ENCODE data around the gene IPO9. TPM values are rescaled to one million over a fixed set of nuclear protein-coding genes. Genes with fewer than 3 reads are reported as not detected.

IPO9 gene
- total RNA-seq, 2 donors from 2014 or later: 16.9 to 18.9 TPM

GRCh38 chr1:201886103-201886885 lies 57.3 kb downstream of the IPO9 start:
- Histone ChIP-seq H3K4me1 (replicated peaks) (peaks cover 3% of the 10 kb centered on the region), H3K9me3 (no peaks in the 10 kb centered on the region), H3K36me3 (no peaks in the 10 kb centered on the region), H3K27ac (no peak overlapping the region), H3K27me3 (replicated peaks; ENCODE audit: insufficient read depth) (no peaks in the 10 kb centered on the region), H3K4me3 (no peak overlapping the region)
- DNase-seq (ENCODE audit: low spot score): no peak
- intact Hi-C loops (cut with DNase I): loop anchor here (5.0 kb wide), 1 partner anchor 54 kb away; no protein-coding TSS in a partner anchor
- 79% methylated on average over 9 of the region's 9 CpGs for WGBS
- TF ChIP-seq POLR2AphosphoS5 (IDR thresholded peaks at IDR 0.05): no peak
- TF ChIP-seq POLR2A (IDR thresholded peaks at IDR 0.05): no peak
- TF ChIP-seq CTCF (IDR thresholded peaks at IDR 0.05): no peak

GRCh38 chr1:201887116-201887866 lies 58.3 kb downstream of the IPO9 start:
- Histone ChIP-seq H3K36me3 (no peaks in the 10 kb centered on the region), H3K4me3 (no peak overlapping the region), H3K9me3 (no peaks in the 10 kb centered on the region), H3K27ac (no peak overlapping the region), H3K4me1 (replicated peaks) (peaks cover 3% of the 10 kb centered on the region), H3K27me3 (replicated peaks; ENCODE audit: insufficient read depth) (no peaks in the 10 kb centered on the region)
- DNase-seq (ENCODE audit: low spot score): no peak
- TF ChIP-seq POLR2A (IDR thresholded peaks at IDR 0.05): no peak
- intact Hi-C loops (cut with DNase I): loop anchor here (5.0 kb wide), 1 partner anchor 55 kb away; no protein-coding TSS in a partner anchor
- whole genome bisulfite sequencing: 79% methylated on average over 5 of the region's 5 CpGs

- Histone ChIP-seq H3K36me3 (no peaks in the 10 kb centered on the region), H3K4me3 (peak within 1 kb of the TSS; percentile 67 to 73), H3K4me1 (replicated peaks) (peaks cover 3% of the 10 kb centered on the region), H3K27me3 (replicated peaks; ENCODE audit: insufficient read depth) (no peaks in the 10 kb centered on the region), H3K9me3 (no peaks in the 10 kb centered on the region), H3K27ac (peak within 1 kb of the TSS; percentile 70 to 77)
- DNase-seq (ENCODE audit: low spot score): peak; percentile 59
- intact Hi-C loops (cut with DNase I): loop anchor here (5.0 kb wide), 1 partner anchor 56 kb away; no protein-coding TSS in a partner anchor
- TF ChIP-seq POLR2A (IDR thresholded peaks at IDR 0.05) (peak; percentile 40), CTCF (IDR thresholded peaks at IDR 0.05) (no peak), POLR2AphosphoS5 (IDR thresholded peaks at IDR 0.05) (peak; percentile 37)
- WGBS: 2% methylated on average over 21 of the region's 49 CpGs
Observed at GRCh38 chr1:201888282-201889089, 59.5 kb downstream of the IPO9 start, which contains the start of gene SHISA4. Gene SHISA4 (plus strand): TSS chr1:201888898. CDS start chr1:201888995, 97 bp downstream.

- peaks cover 3% of the 10 kb centered on the region for H3K4me1 ChIP-seq (replicated peaks)
- intact Hi-C loops (cut with DNase I): loop anchor here (5.0 kb wide), 1 partner anchor 57 kb away; no protein-coding TSS in a partner anchor
- TF ChIP-seq CTCF (IDR thresholded peaks at IDR 0.05) (no peak), POLR2AphosphoS5 (IDR thresholded peaks at IDR 0.05) (no peak), POLR2A (IDR thresholded peaks at IDR 0.05) (no peak)
- peak overlapping the region; percentile 70 to 77 for H3K27ac ChIP-seq
- no peaks in the 10 kb centered on the region for H3K36me3 ChIP-seq
- H3K4me3 ChIP-seq: peak overlapping the region; percentile 67 to 73
- no peaks in the 10 kb centered on the region for H3K9me3 ChIP-seq
- DNase-seq (ENCODE audit: low spot score): no peak
- 22% methylated on average over 33 of the region's 33 CpGs for WGBS
- no peaks in the 10 kb centered on the region for H3K27me3 ChIP-seq (replicated peaks; ENCODE audit: insufficient read depth)
Observed at GRCh38 chr1:201889090-201889968, 60.4 kb downstream of the IPO9 start.

Measured in prostate gland (tissue), 2 donors.